HEK293 (cell line): Measurements from ENCODE around the gene PERCC1.

Experiments used
- CTCF ChIA-PET: fragments of 350-600 bp; formaldehyde crosslinking; extraction: SDS; loops from one replicate; lab custom pipeline; 2021; ENCODE audit warnings: antibody characterized with exemption; lab: Yijun Ruan, JAX
- POLR2A ChIA-PET: fragments of 300-600 bp; formaldehyde crosslinking; extraction: SDS; loops from one replicate; lab custom pipeline; 2020; ENCODE audit warnings: antibody characterized with exemption, inconsistent platforms; lab: Yijun Ruan, JAX
- H3K27ac ChIP-seq: fragments of 200-500 bp; sonication (Bioruptor generic); 2 replicates; pipeline ENCODE4 v1.5.1; 2014; ENCODE audit warnings: low read depth, low read length, control low read depth, inconsistent platforms; ENCODE audit errors: extremely low read depth
- H3K36me3 ChIP-seq, 2 experiments: fragments of 200-500 bp in 1 of 2; sonication (Bioruptor generic) in 1 of 2; 1 replicate in 1 of 2; 2 replicates in 1 of 2; pipeline ENCODE4 v1.5.1; 2014 to 2017; ENCODE audit warnings: inconsistent platforms in 2 of 2, low read length in 2 of 2; ENCODE audit not compliant: control insufficient read depth in 2 of 2, insufficient read depth in 1 of 2
- H3K4me1 ChIP-seq: fragments of 200-500 bp; sonication (Bioruptor generic); 2 replicates; pipeline ENCODE4 v1.5.1; 2014; ENCODE audit warnings: mild to moderate bottlenecking, low read length, inconsistent platforms; ENCODE audit not compliant: control insufficient read depth, insufficient read depth
- H3K4me3 ChIP-seq: 2 replicates; pipeline ENCODE4 v1.5.1; 2011; ENCODE audit warnings: low read depth, mild to moderate bottlenecking, control low read depth, low read length, moderate library complexity
- H3K9me3 ChIP-seq: fragments of 200-500 bp; sonication (Bioruptor generic); 2 replicates; pipeline ENCODE4 v1.5.1; 2014; ENCODE audit warnings: low read depth, low read length, inconsistent platforms; ENCODE audit not compliant: control insufficient read depth, insufficient read depth
- GLIS2 ChIP-seq: fragments of 450-650 bp; formaldehyde crosslinking; IDR thresholded peaks from 2 replicates; pipeline ENCODE4 v1.5.1; 2016; ENCODE audit warnings: missing biosample characterization, missing genetic modification characterization
- KLF8 ChIP-seq: fragments of 450-650 bp; formaldehyde crosslinking; IDR thresholded peaks from 2 replicates; pipeline ENCODE4 v1.5.1; 2016; ENCODE audit warnings: missing biosample characterization, missing genetic modification characterization
- OSR2 ChIP-seq: fragments of 450-650 bp; formaldehyde crosslinking; IDR thresholded peaks from 2 replicates; pipeline ENCODE4 v1.5.1; 2016; ENCODE audit warnings: missing biosample characterization, missing genetic modification characterization
- SCRT2 ChIP-seq: fragments of 450-650 bp; formaldehyde crosslinking; IDR thresholded peaks from 2 replicates; pipeline ENCODE4 v1.5.1; 2016; ENCODE audit warnings: missing biosample characterization, missing genetic modification characterization
- SP7 ChIP-seq: fragments of 450-650 bp; formaldehyde crosslinking; IDR thresholded peaks from 2 replicates; pipeline ENCODE4 v1.5.1; 2016; ENCODE audit warnings: missing biosample characterization, missing genetic modification characterization
- WT1 ChIP-seq: fragments of 450-650 bp; formaldehyde crosslinking; IDR thresholded peaks from 2 replicates; pipeline ENCODE4 v1.5.1; 2016; ENCODE audit warnings: missing biosample characterization, missing genetic modification characterization
- ZNF223 ChIP-seq: fragments of 450-650 bp; formaldehyde crosslinking; IDR thresholded peaks from 2 replicates; pipeline ENCODE4 v1.5.1; 2016; ENCODE audit warnings: missing biosample characterization, missing genetic modification characterization
- ZNF274 ChIP-seq, 2 experiments: fragments of 200-500 bp in 1 of 2; fragments of 450-650 bp in 1 of 2; sonication (Bioruptor generic) in 1 of 2; formaldehyde crosslinking in 1 of 2; IDR thresholded peaks; 2 replicates each; pipeline versions ENCODE4 v1.5.1 to v1.6.1; 2014 to 2016; ENCODE audit warnings: borderline replicate concordance in 1 of 2, inconsistent platforms in 1 of 2, low read length in 1 of 2, missing biosample characterization in 1 of 2, missing genetic modification characterization in 1 of 2
- ZNF292 ChIP-seq: fragments of 450-650 bp; formaldehyde crosslinking; IDR thresholded peaks from 2 replicates; pipeline ENCODE4 v1.5.1; 2016; ENCODE audit warnings: low read depth, missing biosample characterization, missing genetic modification characterization, borderline replicate concordance
- ZNF37A ChIP-seq: fragments of 450-650 bp; IDR thresholded peaks from 2 replicates; pipeline ENCODE4 v1.5.1; 2018; ENCODE audit warnings: missing biosample characterization, missing genetic modification characterization
- ZNF521 ChIP-seq: fragments of 450-650 bp; formaldehyde crosslinking; IDR thresholded peaks from 2 replicates; pipeline ENCODE4 v1.5.1; 2017; ENCODE audit warnings: missing biosample characterization, mild to moderate bottlenecking, missing genetic modification characterization
- ZNF654 ChIP-seq: fragments of 450-650 bp; formaldehyde crosslinking; IDR thresholded peaks from 2 replicates; pipeline ENCODE4 v1.5.1; 2016; ENCODE audit warnings: low read depth, missing biosample characterization, missing genetic modification characterization
- ZSCAN23 ChIP-seq: fragments of 450-650 bp; formaldehyde crosslinking; IDR thresholded peaks from 2 replicates; pipeline ENCODE4 v1.5.1; 2016; ENCODE audit warnings: missing biosample characterization, missing genetic modification characterization
- TF ChIP-seq, protein P1 (sequence below): fragments of 450-650 bp; formaldehyde crosslinking; IDR thresholded peaks from 2 replicates; pipeline ENCODE4 v1.5.1; 2016; ENCODE audit warnings: missing biosample characterization, missing genetic modification characterization
- TF ChIP-seq, protein P2 (sequence below): fragments of 450-650 bp; formaldehyde crosslinking; IDR thresholded peaks from 2 replicates; pipeline ENCODE4 v1.5.1; 2016; ENCODE audit warnings: missing biosample characterization, missing genetic modification characterization
- TF ChIP-seq, protein P3 (sequence below): fragments of 450-650 bp; formaldehyde crosslinking; IDR thresholded peaks from 2 replicates; pipeline ENCODE4 v1.5.1; 2016; ENCODE audit warnings: missing biosample characterization, missing genetic modification characterization, low read depth
- TF ChIP-seq, protein P4 (sequence below): fragments of 450-650 bp; formaldehyde crosslinking; IDR thresholded peaks from 2 replicates; pipeline ENCODE4; 2016; ENCODE audit warnings: missing biosample characterization, missing genetic modification characterization
- TF ChIP-seq, protein P5 (sequence below): fragments of 450-650 bp; formaldehyde crosslinking; IDR thresholded peaks from 2 replicates; pipeline ENCODE4 v1.5.1; 2017; ENCODE audit warnings: missing biosample characterization, missing genetic modification characterization

The PERCC1 gene

DNA sequence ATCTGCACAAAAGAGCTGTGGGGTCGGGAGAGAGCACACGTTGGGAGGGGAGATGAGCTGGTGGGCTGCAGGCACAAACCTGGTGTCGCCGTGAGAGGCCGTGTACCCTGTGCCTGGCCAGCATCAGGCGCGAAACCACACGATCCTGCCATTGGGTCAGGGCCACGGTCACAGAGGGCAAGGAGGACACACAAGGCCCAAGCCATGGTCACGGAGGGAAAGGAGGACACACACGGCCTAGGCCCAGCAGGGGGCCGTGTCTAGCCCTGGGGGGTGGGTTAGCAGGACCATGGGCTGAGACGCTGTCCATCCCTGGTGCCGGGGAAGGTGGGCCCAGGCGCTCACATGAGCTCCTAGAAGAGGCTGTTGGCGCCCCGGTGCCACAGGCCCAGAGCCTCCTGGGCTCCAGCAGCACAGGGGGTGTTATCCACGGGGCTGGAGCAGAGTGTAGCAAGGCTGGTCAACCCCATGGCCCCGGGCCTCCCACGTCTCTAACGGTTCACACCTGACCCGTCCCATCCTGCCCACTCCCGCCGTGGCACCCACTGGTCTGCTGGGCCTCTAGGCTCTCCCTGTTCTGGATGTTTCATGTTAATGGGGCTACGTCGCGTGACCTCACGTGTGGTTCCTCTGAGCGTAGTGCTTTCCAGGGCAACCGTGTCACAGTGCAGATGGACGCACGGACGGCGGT lies 21.0 kb downstream of the PERCC1 start:
- Histone ChIP-seq H3K36me3 (peaks cover 0 to 79% of the 10 kb centered on the region in 2 experiments; a peak in 1 of 3 replicates), H3K4me1 (no peaks in the 10 kb centered on the region), H3K4me3 (no peak overlapping the region), H3K9me3 (no peaks in the 10 kb centered on the region), H3K27ac (no peak overlapping the region)
- TF ChIP-seq KLF8 (no peak), SP7 (tag by site-specific recombination) (no peak), GLIS2 (tag by site-specific recombination) (0 out of 2 replicates have a peak, but pooled peaks have one; percentile 20), ZSCAN23 (tag by site-specific recombination) (no peak)
- POLR2A ChIA-PET, result no interaction called here
- CTCF ChIA-PET, result no interaction called here

DNA sequence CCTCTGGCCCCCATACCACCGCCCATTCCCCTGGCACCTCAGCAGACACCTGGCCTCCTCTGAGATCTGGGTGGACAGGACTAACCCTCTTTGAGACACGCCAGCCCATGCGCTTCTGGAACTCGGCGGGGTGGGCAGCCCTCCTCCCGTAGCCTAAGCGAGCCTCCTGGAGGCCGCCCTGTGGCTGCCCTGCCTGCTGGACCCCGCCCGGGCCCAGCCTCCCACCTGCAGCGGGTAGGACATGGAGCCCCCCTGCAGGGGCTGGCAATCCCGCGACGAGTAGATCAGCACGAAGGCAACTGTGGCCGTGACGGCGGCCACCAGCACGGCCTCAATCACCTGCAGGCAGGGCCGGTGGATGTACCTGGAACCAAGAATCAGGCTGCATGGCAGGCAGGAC lies 21.7 kb downstream of the PERCC1 start:
- ChIA-PET CTCF (no interaction called here), POLR2A (no interaction called here)
- no peaks in the 10 kb centered on the region for H3K4me1 ChIP-seq
- H3K9me3 ChIP-seq, result no peaks in the 10 kb centered on the region
- peaks cover 0 to 83% of the 10 kb centered on the region in 2 experiments; a peak in 1 of 3 replicates for H3K36me3 ChIP-seq
- H3K4me3 ChIP-seq, result no peak overlapping the region
- no peak overlapping the region for H3K27ac ChIP-seq
- TF ChIP-seq, protein P1, sequence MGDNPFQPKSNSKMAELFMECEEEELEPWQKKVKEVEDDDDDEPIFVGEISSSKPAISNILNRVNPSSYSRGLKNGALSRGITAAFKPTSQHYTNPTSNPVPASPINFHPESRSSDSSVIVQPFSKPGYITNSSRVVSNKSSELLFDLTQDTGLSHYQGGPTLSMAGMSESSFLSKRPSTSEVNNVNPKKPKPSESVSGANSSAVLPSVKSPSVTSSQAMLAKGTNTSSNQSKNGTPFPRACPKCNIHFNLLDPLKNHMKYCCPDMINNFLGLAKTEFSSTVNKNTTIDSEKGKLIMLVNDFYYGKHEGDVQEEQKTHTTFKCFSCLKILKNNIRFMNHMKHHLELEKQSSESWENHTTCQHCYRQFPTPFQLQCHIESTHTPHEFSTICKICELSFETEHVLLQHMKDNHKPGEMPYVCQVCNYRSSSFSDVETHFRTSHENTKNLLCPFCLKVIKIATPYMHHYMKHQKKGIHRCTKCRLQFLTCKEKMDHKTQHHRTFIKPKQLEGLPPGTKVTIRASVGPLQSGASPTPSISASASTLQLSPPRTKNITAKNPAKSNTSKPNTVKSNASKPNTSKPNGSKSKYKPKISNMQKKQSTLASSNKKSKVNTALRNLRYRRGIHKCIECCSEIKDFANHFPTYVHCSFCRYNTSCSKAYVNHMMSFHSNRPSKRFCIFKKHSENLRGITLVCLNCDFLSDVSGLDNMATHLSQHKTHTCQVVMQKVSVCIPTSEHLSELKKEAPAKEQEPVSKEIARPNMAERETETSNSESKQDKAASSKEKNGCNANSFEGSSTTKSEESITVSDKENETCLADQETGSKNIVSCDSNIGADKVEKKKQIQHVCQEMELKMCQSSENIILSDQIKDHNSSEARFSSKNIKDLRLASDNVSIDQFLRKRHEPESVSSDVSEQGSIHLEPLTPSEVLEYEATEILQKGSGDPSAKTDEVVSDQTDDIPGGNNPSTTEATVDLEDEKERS (tag by site-specific recombination), result no peak
- TF ChIP-seq, protein P2, sequence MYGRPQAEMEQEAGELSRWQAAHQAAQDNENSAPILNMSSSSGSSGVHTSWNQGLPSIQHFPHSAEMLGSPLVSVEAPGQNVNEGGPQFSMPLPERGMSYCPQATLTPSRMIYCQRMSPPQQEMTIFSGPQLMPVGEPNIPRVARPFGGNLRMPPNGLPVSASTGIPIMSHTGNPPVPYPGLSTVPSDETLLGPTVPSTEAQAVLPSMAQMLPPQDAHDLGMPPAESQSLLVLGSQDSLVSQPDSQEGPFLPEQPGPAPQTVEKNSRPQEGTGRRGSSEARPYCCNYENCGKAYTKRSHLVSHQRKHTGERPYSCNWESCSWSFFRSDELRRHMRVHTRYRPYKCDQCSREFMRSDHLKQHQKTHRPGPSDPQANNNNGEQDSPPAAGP (tag by site-specific recombination), result no peak
- TF ChIP-seq, protein P3, sequence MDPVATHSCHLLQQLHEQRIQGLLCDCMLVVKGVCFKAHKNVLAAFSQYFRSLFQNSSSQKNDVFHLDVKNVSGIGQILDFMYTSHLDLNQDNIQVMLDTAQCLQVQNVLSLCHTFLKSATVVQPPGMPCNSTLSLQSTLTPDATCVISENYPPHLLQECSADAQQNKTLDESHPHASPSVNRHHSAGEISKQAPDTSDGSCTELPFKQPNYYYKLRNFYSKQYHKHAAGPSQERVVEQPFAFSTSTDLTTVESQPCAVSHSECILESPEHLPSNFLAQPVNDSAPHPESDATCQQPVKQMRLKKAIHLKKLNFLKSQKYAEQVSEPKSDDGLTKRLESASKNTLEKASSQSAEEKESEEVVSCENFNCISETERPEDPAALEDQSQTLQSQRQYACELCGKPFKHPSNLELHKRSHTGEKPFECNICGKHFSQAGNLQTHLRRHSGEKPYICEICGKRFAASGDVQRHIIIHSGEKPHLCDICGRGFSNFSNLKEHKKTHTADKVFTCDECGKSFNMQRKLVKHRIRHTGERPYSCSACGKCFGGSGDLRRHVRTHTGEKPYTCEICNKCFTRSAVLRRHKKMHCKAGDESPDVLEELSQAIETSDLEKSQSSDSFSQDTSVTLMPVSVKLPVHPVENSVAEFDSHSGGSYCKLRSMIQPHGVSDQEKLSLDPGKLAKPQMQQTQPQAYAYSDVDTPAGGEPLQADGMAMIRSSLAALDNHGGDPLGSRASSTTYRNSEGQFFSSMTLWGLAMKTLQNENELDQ, result no peak
- no peak for TF ChIP-seq ZNF223
- no peak for TF ChIP-seq SCRT2 (tag by site-specific recombination)
- no peak for TF ChIP-seq WT1 (tag by site-specific recombination)
- TF ChIP-seq ZNF292 (tag by site-specific recombination), result no peak
- TF ChIP-seq ZNF654 (tag by site-specific recombination), result no peak
- no peak for TF ChIP-seq OSR2 (tag by site-specific recombination)

DNA sequence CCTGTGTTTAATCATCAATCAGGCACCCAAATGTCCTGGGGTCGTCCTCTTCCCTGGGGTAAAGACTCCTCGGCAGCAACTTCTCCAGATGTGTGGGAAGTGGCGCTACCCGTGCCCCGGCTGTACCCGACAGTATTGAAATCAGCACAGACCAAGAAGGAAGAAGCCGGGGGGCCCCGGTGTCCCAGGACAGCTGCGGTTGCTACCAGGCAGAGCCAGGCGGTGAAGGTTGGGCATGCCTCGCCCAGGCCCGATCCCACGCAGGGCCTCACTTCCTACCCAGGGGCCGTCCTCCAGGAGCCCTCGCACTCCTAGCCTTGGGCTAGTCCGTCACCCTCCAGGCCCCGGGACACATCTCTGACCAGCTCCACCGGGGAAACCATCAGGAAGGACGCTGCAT lies 22.4 kb downstream of the PERCC1 start:
- ChIA-PET POLR2A (no interaction called here), CTCF (no interaction called here)
- Histone ChIP-seq H3K4me1 (no peaks in the 10 kb centered on the region), H3K36me3 (peaks cover 0 to 82% of the 10 kb centered on the region in 2 experiments; a peak in 1 of 3 replicates), H3K4me3 (no peak overlapping the region), H3K9me3 (no peaks in the 10 kb centered on the region), H3K27ac (no peak overlapping the region)
- no peak for TF ChIP-seq ZNF274 (IDR thresholded peaks at IDR 0.05; ENCODE audit: low read length)
- no peak for TF ChIP-seq ZNF274 (tag by site-specific recombination; IDR thresholded peaks at IDR 0.05; ENCODE audit: borderline replicate concordance)
- TF ChIP-seq ZNF521 (tag by site-specific recombination), result no peak
- TF ChIP-seq ZNF37A, result no peak
- TF ChIP-seq, protein P4, sequence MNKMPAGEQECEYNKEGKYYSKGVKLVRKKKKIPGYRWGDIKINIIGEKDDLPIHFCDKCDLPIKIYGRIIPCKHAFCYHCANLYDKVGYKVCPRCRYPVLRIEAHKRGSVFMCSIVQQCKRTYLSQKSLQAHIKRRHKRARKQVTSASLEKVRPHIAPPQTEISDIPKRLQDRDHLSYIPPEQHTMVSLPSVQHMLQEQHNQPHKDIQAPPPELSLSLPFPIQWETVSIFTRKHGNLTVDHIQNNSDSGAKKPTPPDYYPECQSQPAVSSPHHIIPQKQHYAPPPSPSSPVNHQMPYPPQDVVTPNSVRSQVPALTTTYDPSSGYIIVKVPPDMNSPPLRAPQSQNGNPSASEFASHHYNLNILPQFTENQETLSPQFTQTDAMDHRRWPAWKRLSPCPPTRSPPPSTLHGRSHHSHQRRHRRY (tag by site-specific recombination), result no peak
- TF ChIP-seq, protein P5, sequence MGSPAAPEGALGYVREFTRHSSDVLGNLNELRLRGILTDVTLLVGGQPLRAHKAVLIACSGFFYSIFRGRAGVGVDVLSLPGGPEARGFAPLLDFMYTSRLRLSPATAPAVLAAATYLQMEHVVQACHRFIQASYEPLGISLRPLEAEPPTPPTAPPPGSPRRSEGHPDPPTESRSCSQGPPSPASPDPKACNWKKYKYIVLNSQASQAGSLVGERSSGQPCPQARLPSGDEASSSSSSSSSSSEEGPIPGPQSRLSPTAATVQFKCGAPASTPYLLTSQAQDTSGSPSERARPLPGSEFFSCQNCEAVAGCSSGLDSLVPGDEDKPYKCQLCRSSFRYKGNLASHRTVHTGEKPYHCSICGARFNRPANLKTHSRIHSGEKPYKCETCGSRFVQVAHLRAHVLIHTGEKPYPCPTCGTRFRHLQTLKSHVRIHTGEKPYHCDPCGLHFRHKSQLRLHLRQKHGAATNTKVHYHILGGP (tag by site-specific recombination), result no peak
